Kidney glomerular epithelial cell (primary cell): ENCODE data around the gene KCNQ1OT1.

Experiments
- DNase-seq: peaks from one replicate; lab custom pipeline; 2025; lab: John Stamatoyannopoulos, UW

Gene KCNQ1OT1

GRCh38 chr11:2737226-2737590, 37.4 kb upstream of the KCNQ1OT1 start:
- DNase-seq, result no peak

- no peak for DNase-seq
Observed at GRCh38 chr11:2736577-2737225, 36.9 kb upstream of the KCNQ1OT1 start.

GRCh38 chr11:2735053-2735589, 35.3 kb upstream of the KCNQ1OT1 start:
- DNase-seq, result no peak

- DNase-seq, result no peak
Observed at GRCh38 chr11:2734181-2735052, 34.6 kb upstream of the KCNQ1OT1 start.

GRCh38 chr11:2732940-2733628, 33.3 kb upstream of the KCNQ1OT1 start:
- no peak for DNase-seq

GRCh38 chr11:2732261-2732939, 32.6 kb upstream of the KCNQ1OT1 start:
- no peak for DNase-seq

- DNase-seq, result no peak
Observed at GRCh38 chr11:2731130-2732125, 31.6 kb upstream of the KCNQ1OT1 start.

GRCh38 chr11:2730272-2731129, 30.7 kb upstream of the KCNQ1OT1 start:
- no peak for DNase-seq

GRCh38 chr11:2729841-2730240, 30.0 kb upstream of the KCNQ1OT1 start:
- no peak for DNase-seq

- DNase-seq, result no peak
Observed at GRCh38 chr11:2728663-2729332, 29.0 kb upstream of the KCNQ1OT1 start.

GRCh38 chr11:2728128-2728662, 28.4 kb upstream of the KCNQ1OT1 start:
- no peak for DNase-seq

GRCh38 chr11:2726964-2727363, 27.2 kb upstream of the KCNQ1OT1 start:
- no peak for DNase-seq

GRCh38 chr11:2725368-2726300, 25.8 kb upstream of the KCNQ1OT1 start:
- peak; percentile 34 for DNase-seq

- DNase-seq, result no peak
Observed at GRCh38 chr11:2724653-2725367, 25.0 kb upstream of the KCNQ1OT1 start.

- DNase-seq, result no peak
Observed at GRCh38 chr11:2724104-2724503, 24.3 kb upstream of the KCNQ1OT1 start.

GRCh38 chr11:2722955-2723354, 23.2 kb upstream of the KCNQ1OT1 start:
- DNase-seq, result no peak
